CD14-positive monocyte (primary cell): ENCODE results near the gene UPF3B. TPM values are rescaled to one million over a fixed set of nuclear protein-coding genes. Genes with fewer than 3 reads are reported as not detected.
"Not testable (repeated sequence)": the region's sequence is repeated elsewhere in the genome, so short reads cannot be mapped to it uniquely, and the experiment has no call there.

Experiments
- DNase-seq, 3 donors: peaks; one replicate each; pipeline ENCODE4 v3.0.0-alpha.2; 2011 to 2022
- H2AFZ ChIP-seq: 2 replicates; pipeline ENCODE4 v1.6.0; 2012; ENCODE audit warnings: mild to moderate bottlenecking, low read depth, low read length, inconsistent platforms; ENCODE audit not compliant: insufficient read depth, poor library complexity, severe bottlenecking
- H3K27ac ChIP-seq, 2 donors: 1 replicate in 1 of 2; 2 replicates in 1 of 2; pipeline ENCODE4 v1.5.1; 2012 to 2013; ENCODE audit warnings: low read length in 2 of 2, control low read depth in 1 of 2, inconsistent platforms in 1 of 2, low read depth in 1 of 2, mild to moderate bottlenecking in 1 of 2
- H3K27me3 ChIP-seq, 2 donors: one replicate each; pipeline versions ENCODE4 v1.6.0 to v1.6.1; 2011 to 2013; ENCODE audit warnings: low read length in 2 of 2; ENCODE audit not compliant: control insufficient read depth in 2 of 2, insufficient read depth in 2 of 2
- H3K36me3 ChIP-seq, 2 donors: replicated peaks in 1 of 2; 1 replicate in 1 of 2; 2 replicates in 1 of 2; pipeline versions ENCODE4 v1.5.1 to v1.6.1; 2012 to 2013; ENCODE audit warnings: low read length in 2 of 2, control low read depth in 1 of 2, inconsistent platforms in 1 of 2, mild to moderate bottlenecking in 1 of 2; ENCODE audit not compliant: insufficient read depth in 2 of 2, control insufficient read depth in 1 of 2
- H3K4me1 ChIP-seq, 2 donors: 1 replicate in 1 of 2; 2 replicates in 1 of 2; pipeline versions ENCODE4 v1.5.1 to v1.6.1; 2012 to 2013; ENCODE audit warnings: low read length in 2 of 2, control low read depth in 1 of 2, inconsistent platforms in 1 of 2, mild to moderate bottlenecking in 1 of 2, moderate library complexity in 1 of 2; ENCODE audit not compliant: insufficient read depth in 2 of 2, control insufficient read depth in 1 of 2
- H3K4me2 ChIP-seq: replicated peaks from 2 replicates; pipeline ENCODE3; 2012; ENCODE audit warnings: low read length, moderate library complexity, mild to moderate bottlenecking; ENCODE audit not compliant: poor library complexity, severe bottlenecking; ENCODE audit errors: extremely low read depth
- H3K4me3 ChIP-seq, 3 experiments: fragments of 200-600 bp in 1 of 3; sonication (generic) in 1 of 3; replicated peaks in 1 of 3; 1 replicate in 2 of 3; 2 replicates in 1 of 3; pipeline ENCODE4 v1.5.1; 2011 to 2013; ENCODE audit warnings: low read length in 3 of 3, mild to moderate bottlenecking in 3 of 3, control low read depth in 2 of 3, low read depth in 2 of 3, inconsistent platforms in 1 of 3, moderate library complexity in 1 of 3
- H3K79me2 ChIP-seq: 2 replicates; pipeline ENCODE4 v1.6.0; 2012; ENCODE audit warnings: mild to moderate bottlenecking, control low read depth, inconsistent platforms, low read length, moderate library complexity; ENCODE audit not compliant: insufficient read depth
- H3K9ac ChIP-seq: 2 replicates; pipeline ENCODE4 v1.6.0; 2017; ENCODE audit warnings: low read length, mild to moderate bottlenecking; ENCODE audit not compliant: insufficient read depth, poor library complexity, severe bottlenecking
- H3K9me3 ChIP-seq, 2 donors: replicated peaks in 1 of 2; 1 replicate in 1 of 2; 2 replicates in 1 of 2; pipeline versions ENCODE4 v1.5.1 to v1.6.1; 2012 to 2013; ENCODE audit warnings: low read length in 2 of 2, control low read depth in 1 of 2; ENCODE audit not compliant: control insufficient read depth in 1 of 2, insufficient read depth in 1 of 2
- H4K20me1 ChIP-seq: 2 replicates; pipeline ENCODE4 v1.6.0; 2012; ENCODE audit warnings: mild to moderate bottlenecking, low read length, control low read depth, moderate library complexity; ENCODE audit not compliant: insufficient read depth
- H3K27ac Mint-ChIP-seq, 7 donors: one replicate each; pipeline ENCODE4 v1.8.0; 2020; ENCODE audit warnings: mild to moderate bottlenecking in 7 of 7, mixed read lengths in 7 of 7, moderate library complexity in 6 of 7, inconsistent platforms in 2 of 7
- H3K27me3 Mint-ChIP-seq, 3 donors: one replicate each; pipeline ENCODE4 v1.8.0; 2021 to 2022; ENCODE audit warnings: low read depth in 3 of 3, mild to moderate bottlenecking in 3 of 3, mixed read lengths in 3 of 3, moderate library complexity in 3 of 3, inconsistent platforms in 1 of 3
- H3K36me3 Mint-ChIP-seq, 2 donors: one replicate each; pipeline ENCODE4 v1.8.0; 2020; ENCODE audit warnings: mixed read lengths in 2 of 2, inconsistent platforms in 1 of 2, mild to moderate bottlenecking in 1 of 2
- H3K4me1 Mint-ChIP-seq: one replicate; pipeline ENCODE4 v1.8.0; 2020; ENCODE audit warnings: mild to moderate bottlenecking, mixed read lengths
- H3K4me3 Mint-ChIP-seq, 2 donors: one replicate each; pipeline ENCODE4 v1.8.0; 2020; ENCODE audit warnings: mild to moderate bottlenecking in 2 of 2, mixed read lengths in 2 of 2, moderate library complexity in 1 of 2
- H3K9me3 Mint-ChIP-seq, 7 donors: one replicate each; pipeline ENCODE4 v1.8.0; 2020 to 2022; ENCODE audit warnings: mixed read lengths in 7 of 7, mild to moderate bottlenecking in 6 of 7, moderate library complexity in 6 of 7, inconsistent platforms in 2 of 7
- CTCF ChIP-seq: fragments of 200-600 bp; IDR thresholded peaks from one replicate; pipeline ENCODE4 v1.8.0; 2022; ENCODE audit warnings: antibody characterized with exemption, mild to moderate bottlenecking
- WGBS: methylation state at CpG from one replicate; pipeline ENCODE4 v1.1.5; 2013; ENCODE audit warnings: missing lambda C conversion rate; ENCODE audit not compliant: insufficient coverage; 5-methylcytosine and 5-hydroxymethylcytosine counted together
- intact Hi-C, 2 donors: fragments of 100-400 bp; cut with micrococcal nuclease; formaldehyde crosslinking; loops; one replicate each; pipeline versions ENCODE4 v1.15.0 to v1.15.1; 2023
- polyA plus RNA-seq, 3 donors: library from polyadenylated mRNA; depleted of rRNA in 1 of 3; unstranded in 2 of 3; stranded (reverse) in 1 of 3; fragments of 300-500 nt in 2 of 3; fragments of >200 nt in 1 of 3; fragmentation: Illumina TruSeq in 2 of 3; gene quantifications; 1 replicate in 2 of 3; 2 replicates in 1 of 3; pipeline ENCODE4 v1.2.3, GENCODE V29; 2012 to 2021

Gene UPF3B
- polyA plus RNA-seq, 3 donors: 2.1 to 4.2 (median 2.5) TPM

DNA sequence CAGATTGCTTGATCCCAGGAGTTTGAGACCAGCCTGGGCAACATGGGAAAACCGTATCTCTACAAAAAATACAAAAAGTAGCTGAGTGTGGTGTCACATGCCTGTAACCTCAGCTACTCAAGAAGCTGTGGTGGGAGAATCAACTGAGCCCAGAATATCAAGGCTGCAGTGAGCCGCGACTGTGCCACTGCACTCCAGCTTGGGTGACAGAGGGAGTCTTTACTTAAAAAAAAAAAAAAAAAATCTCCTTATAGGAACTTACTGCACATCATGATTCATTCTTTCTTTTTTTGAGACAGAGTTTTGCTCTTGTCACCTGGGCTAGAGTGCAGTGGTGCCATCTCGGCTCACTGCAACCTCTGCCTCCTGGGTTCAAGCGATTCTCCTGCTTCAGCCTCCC, 24.3 kb downstream of the UPF3B start:
- Mint-ChIP-seq H3K36me3 (peaks cover 24 to 36% of the 10 kb centered on the region in 2 donors), H3K27me3 (peaks cover 0 to 6% (median 0%) of the 10 kb centered on the region in 3 donors), H3K9me3 (no peaks in the 10 kb centered on the region), H3K4me3 (no peak overlapping the region), H3K4me1 (peaks cover 2% of the 10 kb centered on the region), H3K27ac (peak overlapping the region in 1 of 7 donors; percentile 41)
- no peaks in the 10 kb centered on the region for H3K79me2 ChIP-seq
- no peaks in the 10 kb centered on the region for H3K4me1 ChIP-seq
- no peaks in the 10 kb centered on the region for H4K20me1 ChIP-seq
- no peak overlapping the region for H2AFZ ChIP-seq
- no peaks in the 10 kb centered on the region for H3K9me3 ChIP-seq
- no CpG with 5 or more reads among the region's 5 CpGs for whole genome bisulfite sequencing
- no peaks in the 10 kb centered on the region for H3K27me3 ChIP-seq
- peaks cover 11 to 38% of the 10 kb centered on the region in 2 donors for H3K36me3 ChIP-seq
- H3K27ac ChIP-seq: no peak overlapping the region
- intact Hi-C loops: no loop called here
- TF ChIP-seq CTCF: no peak
- H3K4me2 ChIP-seq: no peak overlapping the region
- no peak overlapping the region for H3K9ac ChIP-seq
- no peak for DNase-seq
- no peak overlapping the region for H3K4me3 ChIP-seq

DNA sequence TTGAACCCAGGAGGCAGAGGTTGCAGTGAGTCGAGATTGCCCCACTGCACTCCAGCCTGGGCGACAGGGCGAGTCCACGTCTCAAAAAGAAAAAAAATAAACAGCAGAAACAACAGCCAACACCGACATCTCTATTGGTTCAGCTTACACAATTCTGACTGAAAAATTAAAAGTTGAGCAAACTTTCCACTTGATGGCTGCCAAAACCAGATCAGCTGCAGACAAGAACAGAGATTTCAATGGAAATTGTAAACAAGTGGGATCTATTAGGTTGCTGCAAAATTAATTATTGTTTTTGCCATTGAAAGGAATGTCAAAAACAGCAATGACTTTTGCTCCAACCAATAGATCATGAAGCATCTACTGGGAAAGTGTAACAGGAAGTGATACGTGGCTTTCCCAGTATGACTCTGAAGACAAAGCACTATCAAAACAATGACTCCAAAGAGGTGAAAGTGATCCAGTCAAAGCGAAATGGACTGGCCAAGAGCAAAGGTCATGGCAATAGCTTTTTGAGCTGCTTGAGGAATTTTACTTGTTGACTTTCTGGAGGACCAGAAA, 26.3 kb downstream of the UPF3B start:
- Histone ChIP-seq H3K79me2 (no peaks in the 10 kb centered on the region), H3K27me3 (no peaks in the 10 kb centered on the region), H3K4me3 (no peak overlapping the region), H2AFZ (no peak overlapping the region), H3K4me1 (no peaks in the 10 kb centered on the region), H3K27ac (no peak overlapping the region), H3K9me3 (no peaks in the 10 kb centered on the region), H4K20me1 (no peaks in the 10 kb centered on the region), H3K9ac (no peak overlapping the region), H3K4me2 (no peak overlapping the region), H3K36me3 (peaks cover 2 to 21% of the 10 kb centered on the region in 2 donors)
- Mint-ChIP-seq H3K4me1 (peaks cover 4% of the 10 kb centered on the region), H3K9me3 (no peaks in the 10 kb centered on the region), H3K27ac (peak overlapping the region in 1 of 7 donors; percentile 52), H3K4me3 (no peak overlapping the region), H3K36me3 (peaks cover 20 to 25% of the 10 kb centered on the region in 2 donors), H3K27me3 (peaks cover 0 to 6% (median 0%) of the 10 kb centered on the region in 3 donors)
- no peak for TF ChIP-seq CTCF
- intact Hi-C loops: no loop called here
- no CpG with 5 or more reads among the region's 7 CpGs for WGBS
- DNase-seq: no peak

GRCh38 chrX:119824221-119824620, 28.5 kb downstream of the UPF3B start:
- H3K9me3 ChIP-seq, H3K27me3 Mint-ChIP-seq, H2AFZ ChIP-seq, H3K27me3 ChIP-seq, H3K79me2 ChIP-seq, DNase-seq, H3K27ac Mint-ChIP-seq, H3K36me3 ChIP-seq, H3K4me3 ChIP-seq, H3K4me1 ChIP-seq, H3K9me3 Mint-ChIP-seq, H3K4me1 Mint-ChIP-seq, H3K9ac ChIP-seq, H3K4me2 ChIP-seq, H4K20me1 ChIP-seq, H3K27ac ChIP-seq, H3K36me3 Mint-ChIP-seq, intact Hi-C loops, H3K4me3 Mint-ChIP-seq: not testable (repeated sequence)
- WGBS: no CpG with 5 or more reads among the region's 5 CpGs
